Activated CD8-positive, alpha-beta memory T cell treated with anti-CD3 and anti-CD28 coated beads for 1 hour (primary cell): Measurements from ENCODE around the gene DUSP16.

Experiments used
- DNase-seq, 2 donors: peaks; one replicate each; pipeline ENCODE4 v3.0.0-alpha.2; 2020; ENCODE audit warnings: low read depth in 1 of 2; ENCODE audit errors: extremely low read depth in 1 of 2

DUSP16 gene

DNA sequence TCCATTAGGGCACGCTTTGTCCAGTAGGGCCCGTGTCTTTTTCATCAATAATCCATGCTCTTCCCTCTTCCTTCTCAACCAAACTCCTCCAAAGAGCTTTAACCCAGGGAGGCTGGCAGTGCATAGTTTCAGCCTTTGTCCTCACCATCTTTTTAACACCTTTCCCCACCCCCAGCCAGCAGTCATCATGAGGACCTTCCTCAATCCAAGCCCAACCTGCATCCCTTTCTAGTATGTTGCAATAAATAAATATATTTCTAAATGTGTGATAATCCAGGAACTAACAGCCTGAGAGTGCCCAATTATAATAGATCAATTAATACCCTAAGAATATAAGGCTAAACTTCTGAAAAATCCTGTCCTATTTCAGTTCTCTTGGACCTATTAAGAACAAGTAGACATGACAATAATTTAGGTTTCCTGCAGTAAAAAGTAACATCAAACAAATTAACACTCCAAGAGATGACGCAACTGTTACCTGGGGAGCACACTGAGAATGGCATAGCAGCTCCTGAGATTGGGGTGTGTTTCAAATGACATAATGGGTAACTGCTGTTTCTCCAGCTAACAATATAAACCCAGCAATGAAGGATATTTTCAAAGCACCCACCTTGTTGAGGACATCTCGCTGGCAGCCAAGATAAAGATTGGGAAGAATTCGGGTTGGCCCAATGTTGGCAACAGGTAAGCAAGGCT is 62.6 kb downstream of the DUSP16 start:
- no peak for DNase-seq

DNA sequence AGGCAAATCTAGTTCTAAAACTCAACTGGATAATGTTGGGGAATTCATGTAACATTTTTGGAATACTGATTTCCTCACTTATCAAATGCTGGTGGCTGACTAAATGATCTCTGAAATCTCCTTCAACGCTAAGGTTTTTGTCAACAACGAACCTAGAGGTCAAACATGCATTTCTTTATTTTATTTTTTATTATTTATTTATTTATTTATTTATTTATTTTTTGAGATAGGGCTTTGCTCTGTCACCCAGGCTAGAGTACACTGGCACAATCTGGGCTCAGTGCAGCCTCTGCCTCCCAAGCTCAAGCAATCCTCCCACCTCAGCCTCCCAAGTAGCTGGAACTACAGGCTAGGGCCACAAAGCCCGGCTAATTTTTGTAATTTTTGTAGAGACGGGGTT is 64.5 kb downstream of the DUSP16 start:
- DNase-seq: no peak

DNA sequence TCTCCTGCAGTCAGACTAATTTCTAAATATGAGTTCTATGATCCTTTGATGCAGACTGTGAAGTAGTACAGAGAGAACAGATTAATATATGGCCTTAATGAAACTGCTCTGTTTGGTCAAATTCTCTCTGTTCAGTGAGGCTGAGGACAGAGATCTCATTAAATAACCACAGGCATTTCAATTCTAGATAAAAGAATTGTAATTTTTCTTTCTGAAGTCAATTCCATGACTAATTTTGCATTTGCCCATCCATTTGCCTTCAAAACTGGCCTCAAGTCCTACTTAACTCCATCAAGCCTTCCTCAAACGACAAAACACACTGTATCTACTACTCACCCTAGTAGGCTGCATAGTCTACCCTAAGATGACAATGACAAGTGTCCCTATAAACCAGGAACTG is 67.1 kb downstream of the DUSP16 start:
- no peak for DNase-seq

DNA sequence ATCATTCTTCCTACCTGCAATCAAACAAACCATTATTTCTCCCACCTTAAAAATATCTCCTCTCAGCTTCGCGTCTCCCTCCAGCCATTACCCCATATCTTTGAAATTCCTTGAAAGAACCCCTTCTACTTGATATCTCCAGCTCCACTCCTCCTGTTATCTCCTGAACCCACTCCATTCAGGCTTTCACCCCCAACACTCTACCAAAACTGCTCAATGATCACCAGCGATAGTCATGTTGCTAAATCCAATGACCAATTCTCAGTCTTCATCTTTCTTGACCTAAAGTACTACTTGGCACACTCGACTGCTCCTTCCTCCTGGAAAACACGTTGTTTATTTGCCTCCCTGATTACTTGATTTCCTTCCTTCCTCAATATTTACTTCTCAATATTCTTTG is 70.1 kb downstream of the DUSP16 start:
- DNase-seq: no peak

DNA sequence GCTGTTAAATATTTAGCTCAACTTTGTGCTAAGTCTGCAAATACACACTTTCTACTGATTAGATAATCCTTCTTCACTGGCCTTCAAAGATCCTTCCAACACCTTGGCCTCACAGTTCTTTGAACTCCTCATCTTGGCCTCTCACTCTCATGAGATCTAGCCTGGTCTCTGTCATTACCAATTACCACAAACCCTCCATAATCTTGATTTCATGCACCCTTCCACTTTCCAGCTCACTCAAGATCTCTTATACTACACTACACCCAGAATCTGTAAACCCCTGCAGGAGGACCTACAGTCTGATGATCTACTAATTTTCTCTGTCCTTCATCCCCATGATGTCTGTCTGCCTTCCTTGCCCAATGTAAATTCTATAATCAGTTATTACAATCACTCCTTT is 71.1 kb downstream of the DUSP16 start:
- no peak for DNase-seq

DNA sequence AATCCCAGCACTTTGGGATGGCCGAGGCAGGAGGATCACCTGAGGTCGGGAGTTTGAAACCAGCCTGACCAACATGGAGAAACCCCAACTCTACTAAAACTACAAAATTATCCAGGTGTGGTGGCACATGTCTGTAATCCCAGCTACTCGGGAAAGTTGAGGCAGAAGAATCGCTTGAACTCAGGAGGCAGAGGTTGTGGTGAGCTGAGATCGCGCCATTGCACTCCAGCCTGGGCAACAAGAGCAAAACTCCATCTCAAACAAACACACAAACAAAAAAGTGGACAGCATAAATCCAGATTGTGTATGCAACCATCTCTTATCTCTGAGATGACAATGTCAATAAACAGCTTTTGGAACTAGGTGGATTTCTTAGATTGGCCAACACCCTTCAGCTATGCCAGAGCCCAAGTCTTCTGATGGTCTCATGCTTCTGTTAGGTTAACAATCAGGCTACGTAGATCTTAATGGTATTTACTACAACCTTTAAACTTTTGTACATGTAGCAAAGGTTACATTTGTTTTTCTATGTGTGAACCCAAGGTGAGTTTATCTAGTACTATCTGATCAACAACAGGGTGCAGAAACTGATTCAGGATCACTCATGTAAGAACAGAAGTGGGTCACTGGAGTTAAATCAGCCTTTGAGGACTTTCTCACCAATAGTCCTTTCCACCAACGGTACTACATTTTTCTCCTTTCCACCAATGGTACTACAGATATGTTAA is 73.7 kb downstream of the DUSP16 start:
- DNase-seq: no peak

DNA sequence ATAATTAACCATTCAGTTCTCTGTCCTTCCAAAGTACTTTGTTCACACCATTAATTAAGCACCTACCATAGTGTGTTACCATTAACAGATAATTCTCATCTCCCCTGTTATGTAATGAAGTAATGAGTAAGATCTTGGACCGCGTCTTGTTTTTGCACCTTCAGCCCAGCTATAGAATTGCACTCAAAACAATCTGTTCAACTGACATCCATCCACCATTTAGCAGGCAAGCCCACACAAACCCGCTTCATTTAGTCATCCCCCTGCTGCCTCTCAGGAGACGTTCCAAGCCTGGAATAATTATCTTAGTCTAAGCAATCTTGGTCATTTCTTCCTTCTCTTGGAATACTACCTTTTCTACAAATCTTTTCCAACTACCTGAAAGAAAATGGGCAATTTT is 74.4 kb downstream of the DUSP16 start:
- no peak for DNase-seq

DNA sequence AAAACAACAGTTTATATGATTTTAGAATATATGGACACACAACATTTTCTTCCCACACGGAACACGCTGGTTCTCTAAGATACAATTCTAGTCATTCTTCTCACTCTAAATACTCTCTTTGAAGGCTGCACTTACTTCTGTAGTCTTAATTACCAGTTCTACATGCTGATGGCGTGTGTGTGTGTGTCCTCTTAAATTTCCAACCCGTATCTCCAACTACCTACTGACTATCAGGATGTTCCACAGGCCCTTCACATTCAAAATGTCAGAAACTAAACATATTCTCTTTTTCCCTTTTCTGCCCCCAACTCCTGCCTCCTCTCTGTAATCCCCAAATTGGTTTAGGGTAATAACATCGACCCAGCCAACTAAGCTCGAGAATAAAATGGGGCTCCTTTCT is 75.2 kb downstream of the DUSP16 start:
- DNase-seq: no peak

DNA sequence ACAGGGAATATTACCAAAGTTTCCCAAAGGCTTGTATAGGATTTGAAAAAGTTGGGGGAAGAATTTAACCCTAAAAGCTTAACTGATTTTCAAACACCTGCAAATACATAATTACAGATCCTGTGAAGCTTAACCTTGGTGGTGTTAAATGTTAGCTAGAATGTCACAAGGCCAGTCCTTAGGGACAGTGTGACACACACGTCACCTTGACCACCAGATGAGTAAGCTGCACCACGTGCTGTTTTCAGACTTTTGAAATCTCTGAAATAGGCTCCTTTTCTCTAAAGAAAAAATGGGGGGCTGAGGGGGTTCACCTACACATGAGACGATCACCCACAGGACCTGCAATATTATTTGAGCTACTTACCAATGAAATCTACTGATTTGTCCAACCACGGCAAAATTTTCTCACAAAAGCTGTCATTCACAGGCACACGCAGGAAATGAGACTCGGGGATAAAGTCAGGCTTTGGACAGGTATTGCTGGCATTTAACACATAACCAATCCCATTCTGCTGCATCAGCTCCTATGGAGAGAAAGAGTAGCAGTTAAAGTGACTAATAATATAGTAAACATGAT is 75.9 kb downstream of the DUSP16 start:
- DNase-seq: no peak

DNA sequence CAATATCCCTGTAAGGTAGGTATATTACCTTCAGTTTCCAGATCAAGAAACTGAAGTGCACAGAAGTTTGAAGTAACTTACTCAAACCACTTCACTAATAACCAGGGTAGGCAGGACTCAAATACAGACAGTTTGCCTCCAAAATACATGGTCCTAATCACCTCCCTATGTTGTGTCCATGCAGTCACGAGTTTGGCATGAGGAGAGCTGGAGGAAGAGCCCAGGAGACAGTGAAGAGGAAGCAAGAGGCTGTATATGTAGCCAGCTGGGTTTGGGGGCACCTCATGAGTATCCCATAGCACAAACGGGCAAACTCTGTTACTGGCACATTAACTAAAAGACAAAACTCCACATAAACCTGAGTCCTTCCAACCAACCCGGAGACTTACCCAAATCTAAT is 79.2 kb downstream of the DUSP16 start:
- no peak for DNase-seq

DNA sequence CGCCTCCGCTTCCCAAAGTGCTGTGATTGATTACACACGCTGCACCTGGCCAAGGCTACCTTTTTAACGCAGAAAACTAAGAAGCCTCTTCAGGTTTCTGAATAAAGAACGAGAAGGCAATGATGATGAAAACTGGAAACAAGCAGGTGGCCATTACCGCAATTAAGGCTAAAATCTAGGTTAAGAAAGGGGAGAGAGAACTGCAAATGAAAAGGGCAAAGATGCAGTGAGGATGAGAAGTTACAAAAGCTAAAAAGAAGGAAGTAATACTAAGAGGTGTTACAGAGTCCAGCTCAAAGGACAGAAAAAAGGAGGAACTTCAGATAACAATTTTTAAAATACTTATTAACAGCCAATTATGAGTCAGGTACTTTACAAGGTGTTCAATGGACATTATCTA is 79.7 kb downstream of the DUSP16 start:
- DNase-seq: no peak

DNA sequence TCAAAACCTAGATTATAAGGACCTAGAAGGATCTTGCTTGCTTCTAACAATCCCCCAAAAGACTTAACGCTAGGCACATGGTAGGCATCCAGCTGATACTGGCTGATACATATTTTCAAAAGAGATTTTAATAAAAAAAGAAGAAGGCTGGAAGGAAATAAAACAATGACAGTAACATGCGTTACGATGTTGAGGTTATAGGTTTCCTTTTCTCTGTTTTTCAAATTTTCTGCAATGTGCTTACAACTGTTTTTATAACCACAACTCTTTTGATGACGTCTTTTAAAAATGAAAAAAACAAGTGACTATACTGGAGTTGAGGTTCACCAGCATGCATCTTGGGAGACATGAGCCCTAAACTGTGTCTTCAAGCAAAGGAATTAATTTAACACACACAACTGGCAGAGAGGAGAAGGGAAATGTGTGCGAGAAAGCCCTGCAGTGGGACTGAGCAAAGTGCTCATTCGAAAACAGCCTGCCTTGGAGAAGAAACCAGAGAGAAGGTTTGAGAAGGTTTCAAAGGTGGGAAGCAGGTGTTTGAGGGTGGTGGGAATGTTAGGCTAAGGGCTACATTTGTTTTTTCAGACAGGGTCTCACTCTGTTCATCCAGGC is 80.4 kb downstream of the DUSP16 start:
- no peak for DNase-seq

DNA sequence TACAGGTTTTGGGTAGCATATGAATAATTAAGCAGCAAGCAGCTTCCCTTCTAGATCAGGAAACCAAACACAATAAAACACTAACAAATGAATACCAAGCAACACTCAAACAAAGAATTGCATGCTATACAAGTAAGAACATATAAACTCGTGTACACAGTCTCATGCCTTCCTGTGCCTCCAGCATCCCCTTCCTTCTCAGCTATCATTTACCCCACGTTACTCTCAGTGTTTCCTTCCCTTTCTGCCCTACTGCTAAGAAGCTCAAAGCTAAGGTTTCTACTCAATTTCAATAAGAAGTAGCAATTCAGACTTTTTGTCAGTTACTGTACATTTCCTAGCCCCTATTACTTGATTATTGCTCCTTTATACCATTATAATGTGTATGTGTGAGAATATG is 81.0 kb downstream of the DUSP16 start:
- no peak for DNase-seq

DNA sequence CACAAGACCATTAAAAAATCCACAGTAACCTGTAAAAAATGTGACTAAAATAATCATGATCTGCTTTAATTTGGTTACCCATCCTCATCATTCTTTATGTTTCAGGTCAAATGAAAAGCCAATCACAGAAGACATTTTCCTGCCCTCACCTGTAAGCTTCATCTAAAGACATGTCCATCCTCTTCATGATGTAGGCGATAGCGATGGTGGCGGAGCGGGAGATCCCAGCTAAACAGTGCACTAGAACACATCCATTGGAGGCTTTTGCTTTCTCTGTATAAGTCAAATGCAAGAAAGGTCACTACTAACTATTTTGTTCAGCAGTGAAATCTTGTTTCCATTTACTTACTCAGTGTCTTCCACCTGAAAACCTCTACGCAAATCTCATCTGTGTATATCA is 82.6 kb downstream of the DUSP16 start:
- DNase-seq: no peak

DNA sequence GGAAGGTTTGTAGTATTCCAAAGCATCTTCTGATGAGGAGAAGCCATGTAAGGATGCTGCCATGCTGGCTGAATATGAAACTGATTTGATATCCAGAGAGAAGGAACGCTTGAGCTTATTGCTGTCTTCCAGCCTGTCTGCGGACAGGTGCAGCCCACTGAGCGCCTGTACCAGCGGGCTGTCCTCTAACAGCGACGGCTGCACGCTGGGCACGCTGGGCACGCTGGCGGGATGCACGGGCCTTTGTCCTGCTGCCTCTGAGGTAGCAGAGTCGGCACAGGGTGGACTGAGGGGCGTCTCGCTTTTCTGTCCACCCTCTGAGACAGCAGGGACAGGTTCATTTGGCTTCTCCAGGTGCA is 85.2 kb downstream of the DUSP16 start:
- DNase-seq: no peak

DNA sequence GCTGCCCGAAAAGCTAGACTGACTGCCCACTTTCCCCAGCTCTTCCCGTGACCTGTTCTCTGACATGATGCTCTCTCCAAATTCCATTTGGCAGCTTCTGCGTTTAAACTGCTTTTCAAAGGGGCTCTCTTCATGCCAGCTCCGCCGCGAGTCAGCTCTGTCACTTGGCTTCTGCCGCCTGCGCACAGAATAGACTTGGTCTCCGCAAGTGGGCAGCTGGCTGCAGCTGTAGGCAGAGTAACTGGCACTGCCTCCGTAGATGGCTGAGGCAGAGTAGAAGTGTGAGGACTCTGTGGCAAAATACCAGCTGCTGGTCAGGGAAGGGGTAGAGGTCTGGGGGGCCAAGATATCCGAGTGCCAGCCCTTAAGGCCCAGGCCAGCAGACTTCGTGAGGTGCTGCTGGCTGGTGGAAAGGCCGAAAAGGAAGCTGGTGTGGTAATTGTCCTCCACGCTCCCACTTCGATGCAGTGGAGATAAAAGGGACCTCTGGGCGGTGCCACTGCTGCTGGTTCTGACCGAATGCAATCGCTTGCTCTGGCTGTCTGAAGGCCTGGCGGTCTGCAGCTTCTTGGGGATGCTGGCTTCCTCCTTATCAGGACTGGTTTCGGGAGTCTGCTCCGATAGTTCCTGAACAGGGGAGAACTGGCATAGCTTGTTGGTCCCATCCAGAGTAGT is 85.7 kb downstream of the DUSP16 start:
- no peak for DNase-seq

DNA sequence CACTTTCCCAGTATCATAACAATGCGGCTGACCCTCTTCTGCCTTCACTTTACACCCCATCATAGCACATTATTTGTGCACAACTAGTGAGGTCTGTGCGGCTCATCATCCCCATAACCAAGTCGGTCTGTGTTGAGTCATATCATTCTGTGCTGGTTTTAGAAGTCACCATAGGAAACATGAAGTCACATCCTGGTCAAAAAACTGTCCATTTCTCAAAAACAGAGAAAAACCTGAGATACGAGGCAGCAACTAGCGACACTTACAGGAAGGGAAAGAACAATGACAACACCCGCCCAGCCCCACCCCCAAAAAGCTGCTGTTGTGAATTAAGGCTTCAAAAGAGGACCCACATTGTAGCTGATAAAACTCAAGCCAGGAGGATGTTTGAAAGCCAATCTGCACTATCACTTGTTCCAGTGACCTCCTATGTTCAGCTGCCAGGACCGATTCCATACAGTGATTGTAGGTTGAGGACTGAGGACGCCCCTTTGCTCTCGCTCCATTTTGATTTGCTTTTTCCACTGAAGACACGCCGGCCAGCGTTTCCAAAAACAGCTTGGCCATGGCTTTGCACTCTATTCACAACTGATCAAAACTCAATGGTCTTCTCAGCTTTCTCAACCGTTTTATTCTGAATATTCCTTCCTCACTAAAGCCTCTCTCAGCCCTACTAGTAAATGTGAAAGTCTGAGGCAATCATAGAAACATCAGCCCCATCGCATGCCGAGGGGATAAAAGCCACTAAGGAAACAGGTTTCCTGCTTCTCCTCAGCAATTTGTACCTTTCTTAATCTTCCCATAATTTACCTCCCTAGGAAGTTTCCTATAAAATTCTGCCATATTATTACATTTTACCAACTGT is 87.5 kb downstream of the DUSP16 start:
- no peak for DNase-seq

DNA sequence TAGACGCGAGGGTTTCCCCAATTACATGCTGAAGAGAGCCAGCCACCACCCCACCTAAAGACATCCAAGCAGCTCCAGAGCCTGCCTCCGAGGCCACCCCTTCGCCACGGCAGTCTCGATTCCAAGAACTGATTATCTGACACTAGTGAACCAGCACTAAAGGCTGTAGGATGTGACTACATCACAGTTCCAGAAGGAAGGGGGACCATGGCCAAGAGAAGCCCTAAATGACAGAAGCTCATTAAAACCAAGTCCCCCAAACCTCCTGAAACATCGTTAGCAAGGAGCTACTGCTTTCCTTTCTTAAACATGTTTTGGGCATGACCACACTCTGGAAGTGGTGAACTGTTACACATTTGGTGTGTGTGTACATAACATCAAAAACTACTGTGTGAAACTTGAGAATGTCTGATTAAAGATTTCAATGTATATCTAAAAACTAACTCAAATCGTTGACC is 88.2 kb downstream of the DUSP16 start:
- DNase-seq: no peak

DNA sequence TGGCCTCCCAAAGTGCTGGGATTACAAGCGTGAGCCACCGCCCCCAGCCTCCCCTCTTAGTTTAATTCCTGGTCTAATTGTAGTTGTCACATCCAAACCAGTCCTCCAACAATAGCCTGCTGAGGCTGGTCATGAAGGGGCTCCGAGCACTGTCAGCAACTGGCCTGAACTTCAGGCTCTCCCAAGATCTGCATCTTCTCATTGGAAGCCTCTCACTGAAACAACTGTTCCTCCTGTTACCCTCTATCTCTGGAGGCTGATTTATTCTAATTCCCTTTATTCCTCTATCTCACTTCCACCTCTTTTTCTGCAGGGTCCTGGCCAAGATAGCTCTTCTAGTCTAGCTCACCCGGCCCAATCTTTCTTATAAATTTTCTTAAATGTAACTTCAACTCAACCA is 89.4 kb downstream of the DUSP16 start:
- no peak for DNase-seq
